ENCODE data around the gene MED9. TPM values are rescaled to one million over a fixed set of nuclear protein-coding genes. Genes with fewer than 3 reads are reported as not detected.
"Not testable (repeated sequence)": the region's sequence is repeated elsewhere in the genome, so short reads cannot be mapped to it uniquely, and the experiment has no call there.

MED9 gene, protein sequence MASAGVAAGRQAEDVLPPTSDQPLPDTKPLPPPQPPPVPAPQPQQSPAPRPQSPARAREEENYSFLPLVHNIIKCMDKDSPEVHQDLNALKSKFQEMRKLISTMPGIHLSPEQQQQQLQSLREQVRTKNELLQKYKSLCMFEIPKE
- 10 to 100 TPM; 17.9 to 23.1 (median 20.3) TPM for total RNA-seq
- long read RNA-seq, donor 1, transcript MED9-201 (2 exons, 2,228 nt), result major isoform, 34 of 36 reads
- long read RNA-seq, donor 1, partial matches to known transcripts, result 0 of 36 reads
- long read RNA-seq, donor 1, other reads (novel, unspliced or antisense), result 1 of 36 reads
- long read RNA-seq, donor 2, transcript MED9-201 (2 exons, 2,228 nt), result major isoform, 23 of 29 reads
- long read RNA-seq, donor 2, transcript MED9-204 (1 exons, 679 nt), result minor isoform, 5 of 29 reads
- long read RNA-seq, donor 2, partial matches to known transcripts, result 0 of 29 reads
- long read RNA-seq, donor 2, other reads (novel, unspliced or antisense), result 1 of 29 reads

DNA sequence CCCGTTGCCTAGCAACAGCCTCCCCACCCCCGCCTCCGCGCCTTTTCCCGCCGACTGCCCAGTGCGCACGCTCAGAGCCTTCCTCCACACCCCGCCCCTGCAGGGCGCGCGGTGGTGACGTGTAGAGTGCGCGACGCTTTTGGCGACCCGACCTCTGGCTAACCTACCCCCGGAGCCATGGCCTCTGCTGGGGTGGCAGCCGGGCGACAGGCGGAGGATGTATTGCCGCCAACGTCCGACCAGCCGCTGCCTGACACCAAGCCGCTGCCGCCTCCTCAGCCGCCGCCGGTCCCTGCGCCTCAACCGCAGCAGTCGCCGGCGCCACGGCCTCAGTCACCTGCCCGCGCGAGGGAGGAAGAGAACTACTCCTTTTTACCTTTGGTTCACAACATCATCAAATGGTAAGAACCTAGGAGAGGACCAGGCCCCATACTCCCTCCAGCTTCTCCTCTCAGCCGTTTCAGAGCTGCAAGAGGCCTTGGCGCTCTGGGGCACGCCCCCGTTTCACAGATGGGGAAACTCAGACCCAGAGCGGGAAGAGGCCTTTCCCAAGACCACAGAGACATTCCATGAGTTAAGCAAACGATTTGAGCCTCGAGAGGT, at the start of gene MED9:
Gene MED9 (plus strand): TSS at position 136 of the 603 bp plus-strand sequence. CDS start 42 bp downstream, at position 178.
- H3K4me3 ChIP-seq, result peak within 1 kb of the TSS; percentile 86
- intact Hi-C loops (cut with DNase I, micrococcal nuclease), result no loop called here
- H3K36me3 ChIP-seq (ENCODE audit: low read depth), result no peaks in the 10 kb centered on the region
- ATAC-seq (peak; percentile 100), DNase-seq (peak; percentile 95 to 96 (median 95))
- TF ChIP-seq, protein P1, sequence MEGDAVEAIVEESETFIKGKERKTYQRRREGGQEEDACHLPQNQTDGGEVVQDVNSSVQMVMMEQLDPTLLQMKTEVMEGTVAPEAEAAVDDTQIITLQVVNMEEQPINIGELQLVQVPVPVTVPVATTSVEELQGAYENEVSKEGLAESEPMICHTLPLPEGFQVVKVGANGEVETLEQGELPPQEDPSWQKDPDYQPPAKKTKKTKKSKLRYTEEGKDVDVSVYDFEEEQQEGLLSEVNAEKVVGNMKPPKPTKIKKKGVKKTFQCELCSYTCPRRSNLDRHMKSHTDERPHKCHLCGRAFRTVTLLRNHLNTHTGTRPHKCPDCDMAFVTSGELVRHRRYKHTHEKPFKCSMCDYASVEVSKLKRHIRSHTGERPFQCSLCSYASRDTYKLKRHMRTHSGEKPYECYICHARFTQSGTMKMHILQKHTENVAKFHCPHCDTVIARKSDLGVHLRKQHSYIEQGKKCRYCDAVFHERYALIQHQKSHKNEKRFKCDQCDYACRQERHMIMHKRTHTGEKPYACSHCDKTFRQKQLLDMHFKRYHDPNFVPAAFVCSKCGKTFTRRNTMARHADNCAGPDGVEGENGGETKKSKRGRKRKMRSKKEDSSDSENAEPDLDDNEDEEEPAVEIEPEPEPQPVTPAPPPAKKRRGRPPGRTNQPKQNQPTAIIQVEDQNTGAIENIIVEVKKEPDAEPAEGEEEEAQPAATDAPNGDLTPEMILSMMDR (IDR thresholded peaks at IDR 0.05), result no peak
- no peaks in the 10 kb centered on the region for H3K9me3 ChIP-seq
- H3K4me1 ChIP-seq (ENCODE audit: low read depth), result peaks cover 27% of the 10 kb centered on the region

GRCh38 chr17:17429222-17429621, 47.6 kb upstream of the MED9 start:
- Histone ChIP-seq H3K4me1 (ENCODE audit: low read depth) (peaks cover 3% of the 10 kb centered on the region), H3K36me3 (ENCODE audit: low read depth) (no peaks in the 10 kb centered on the region), H3K4me3 (no peak overlapping the region), H3K9me3 (no peaks in the 10 kb centered on the region)
- intact Hi-C loops (cut with DNase I, micrococcal nuclease), result no loop called here
- DNase-seq (no peak), ATAC-seq (no peak)
- TF ChIP-seq, protein P1 (IDR thresholded peaks at IDR 0.05), result no peak

- H3K36me3 ChIP-seq (ENCODE audit: low read depth); ATAC-seq; intact Hi-C loops (cut with DNase I, micrococcal nuclease): not testable (repeated sequence)
Measured at GRCh38 chr17:17430924-17431323, 45.9 kb upstream of the MED9 start.

DNA sequence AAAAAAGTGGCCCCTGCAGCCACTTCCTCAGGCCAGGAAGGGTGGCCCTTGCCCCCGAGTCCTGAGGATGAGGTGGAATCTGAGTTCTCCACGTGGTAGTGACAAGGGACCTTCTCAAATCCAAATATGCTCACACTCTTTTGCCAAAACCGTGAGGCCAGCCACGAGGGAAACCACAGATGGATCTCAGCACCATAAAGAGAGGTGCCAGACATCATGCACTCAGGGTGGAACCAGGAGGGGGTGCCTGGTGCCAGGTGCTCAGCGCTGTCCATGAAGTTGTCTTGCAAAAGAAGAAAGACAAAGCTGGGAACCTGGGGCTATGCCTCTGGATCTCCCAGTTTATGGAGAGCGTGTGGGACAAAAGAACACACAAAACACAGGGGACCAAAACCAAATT, 45.2 kb upstream of the MED9 start:
- intact Hi-C loops (cut with DNase I, micrococcal nuclease), result no loop called here

More at GRCh38 chr17:17430924-17431323, 45.9 kb upstream of the MED9 start:
- H3K4me3 ChIP-seq; H3K4me1 ChIP-seq (ENCODE audit: low read depth); H3K9me3 ChIP-seq; DNase-seq: not testable (repeated sequence)

DNA sequence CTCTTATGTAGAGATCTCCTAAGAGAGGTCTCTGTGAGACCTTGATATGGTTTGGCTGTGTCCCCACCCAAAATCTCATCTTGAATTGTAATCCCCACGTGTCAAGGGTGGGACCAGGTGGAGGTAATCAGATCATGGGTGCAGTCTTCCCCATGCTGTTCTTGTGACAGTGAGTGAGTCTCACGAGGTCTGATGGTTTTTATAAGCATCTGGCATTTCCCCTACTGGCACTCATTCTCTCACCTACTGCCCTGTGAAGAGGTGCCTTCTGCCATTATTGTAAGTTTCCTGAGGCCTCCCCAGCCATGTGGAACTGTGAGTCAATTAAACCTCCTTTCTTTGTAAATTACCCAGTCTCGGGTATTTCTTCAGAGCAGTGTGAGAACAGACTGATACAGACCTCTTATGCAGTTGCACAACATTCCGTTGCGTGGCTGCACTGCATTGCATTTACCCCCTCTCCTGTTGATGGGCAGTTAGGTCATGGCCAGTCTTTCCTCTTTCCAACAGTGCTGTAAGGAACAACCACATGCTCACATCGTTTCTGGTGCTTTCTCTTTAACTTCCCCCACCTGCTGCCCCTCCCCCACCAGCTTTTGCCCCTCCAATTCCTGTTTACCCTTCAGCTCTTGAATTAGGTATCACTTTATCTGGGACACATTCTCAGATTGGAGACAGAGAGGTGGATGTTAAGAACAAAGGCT, 43.6 kb upstream of the MED9 start:
- H3K36me3 ChIP-seq (ENCODE audit: low read depth), result no peaks in the 10 kb centered on the region
- no peak overlapping the region for H3K4me3 ChIP-seq
- H3K4me1 ChIP-seq (ENCODE audit: low read depth), result peaks cover 3% of the 10 kb centered on the region
- TF ChIP-seq, protein P1 (IDR thresholded peaks at IDR 0.05), result no peak
- DNase-seq (no peak), ATAC-seq (no peak)
- intact Hi-C loops (cut with DNase I, micrococcal nuclease), result no loop called here
- no peaks in the 10 kb centered on the region for H3K9me3 ChIP-seq

More for the DNA sequence above, 45.2 kb upstream of the MED9 start:
- H3K4me1 ChIP-seq (ENCODE audit: low read depth), result peaks cover 3% of the 10 kb centered on the region
- H3K4me3 ChIP-seq, result no peak overlapping the region
- no peaks in the 10 kb centered on the region for H3K36me3 ChIP-seq (ENCODE audit: low read depth)
- DNase-seq (no peak), ATAC-seq (peak; percentile 14)
- H3K9me3 ChIP-seq, result no peaks in the 10 kb centered on the region
- TF ChIP-seq, protein P1 (IDR thresholded peaks at IDR 0.05), result no peak
